ENCODE data around the gene SDK1.

SDK1 gene

DNA sequence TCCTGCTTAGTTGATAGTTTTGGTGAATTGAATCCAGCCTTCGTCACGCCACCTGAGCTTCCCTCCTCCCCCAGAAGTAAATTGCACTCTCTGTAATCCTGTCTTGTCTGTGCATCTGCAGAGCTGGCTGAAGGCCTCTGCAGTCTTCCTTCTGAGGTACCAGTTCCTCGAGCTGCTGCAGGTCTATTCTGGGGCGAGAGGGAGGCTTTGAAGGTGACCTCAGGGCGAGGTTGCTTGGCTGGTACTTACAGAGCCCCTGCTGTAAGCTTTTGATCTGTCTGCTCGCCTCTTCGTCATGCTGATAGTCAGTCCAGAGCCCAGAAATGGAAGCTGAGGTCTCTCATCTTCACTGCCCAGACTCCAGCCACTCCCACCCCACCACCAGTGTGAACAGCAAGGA, 867.5 kb downstream of the SDK1 start:
- TF ChIP-seq, protein P1, sequence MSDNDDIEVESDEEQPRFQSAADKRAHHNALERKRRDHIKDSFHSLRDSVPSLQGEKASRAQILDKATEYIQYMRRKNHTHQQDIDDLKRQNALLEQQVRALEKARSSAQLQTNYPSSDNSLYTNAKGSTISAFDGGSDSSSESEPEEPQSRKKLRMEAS (IDR thresholded peaks at IDR 0.05; ENCODE audit: low read depth, low read length): no peak
- no peak for TF ChIP-seq MYC (IDR thresholded peaks at IDR 0.05; ENCODE audit: low read depth, low read length)
- TF ChIP-seq, protein P2, sequence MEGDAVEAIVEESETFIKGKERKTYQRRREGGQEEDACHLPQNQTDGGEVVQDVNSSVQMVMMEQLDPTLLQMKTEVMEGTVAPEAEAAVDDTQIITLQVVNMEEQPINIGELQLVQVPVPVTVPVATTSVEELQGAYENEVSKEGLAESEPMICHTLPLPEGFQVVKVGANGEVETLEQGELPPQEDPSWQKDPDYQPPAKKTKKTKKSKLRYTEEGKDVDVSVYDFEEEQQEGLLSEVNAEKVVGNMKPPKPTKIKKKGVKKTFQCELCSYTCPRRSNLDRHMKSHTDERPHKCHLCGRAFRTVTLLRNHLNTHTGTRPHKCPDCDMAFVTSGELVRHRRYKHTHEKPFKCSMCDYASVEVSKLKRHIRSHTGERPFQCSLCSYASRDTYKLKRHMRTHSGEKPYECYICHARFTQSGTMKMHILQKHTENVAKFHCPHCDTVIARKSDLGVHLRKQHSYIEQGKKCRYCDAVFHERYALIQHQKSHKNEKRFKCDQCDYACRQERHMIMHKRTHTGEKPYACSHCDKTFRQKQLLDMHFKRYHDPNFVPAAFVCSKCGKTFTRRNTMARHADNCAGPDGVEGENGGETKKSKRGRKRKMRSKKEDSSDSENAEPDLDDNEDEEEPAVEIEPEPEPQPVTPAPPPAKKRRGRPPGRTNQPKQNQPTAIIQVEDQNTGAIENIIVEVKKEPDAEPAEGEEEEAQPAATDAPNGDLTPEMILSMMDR (IDR thresholded peaks at IDR 0.05; ENCODE audit: low read depth, low read length): no peak
- no peak for TF ChIP-seq POLR2A (IDR thresholded peaks at IDR 0.05; ENCODE audit: extremely low read depth, insufficient read length)
- no peak overlapping the region for H3K4me3 ChIP-seq (ENCODE audit: low read depth, low read length)
- DNase-seq (ENCODE audit: low read depth): no peak

DNA sequence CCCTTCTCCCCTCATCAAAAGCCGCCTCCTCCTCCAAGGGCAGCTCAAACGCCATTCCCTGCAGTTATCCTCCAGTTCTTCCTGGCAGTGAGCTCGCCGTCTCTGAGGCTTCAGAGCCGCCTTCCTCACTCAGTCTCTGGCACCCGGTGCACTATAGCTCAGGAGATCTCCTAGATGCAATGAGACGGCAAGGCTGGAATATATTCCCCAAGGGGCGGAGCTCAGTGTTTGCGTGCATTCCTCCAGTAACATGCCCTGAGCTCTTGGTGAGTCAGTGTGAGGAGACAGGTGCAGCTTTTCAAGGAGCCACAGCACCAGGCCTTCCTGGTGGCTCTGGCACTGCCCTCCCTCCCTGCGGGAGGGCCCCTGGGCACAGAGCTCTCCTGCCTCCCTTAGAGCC, 868.4 kb downstream of the SDK1 start:
- no peak for TF ChIP-seq POLR2A (IDR thresholded peaks at IDR 0.05; ENCODE audit: extremely low read depth, insufficient read length)
- no peak overlapping the region for H3K4me3 ChIP-seq (ENCODE audit: low read depth, low read length)
- no peak for DNase-seq (ENCODE audit: low read depth)

DNA sequence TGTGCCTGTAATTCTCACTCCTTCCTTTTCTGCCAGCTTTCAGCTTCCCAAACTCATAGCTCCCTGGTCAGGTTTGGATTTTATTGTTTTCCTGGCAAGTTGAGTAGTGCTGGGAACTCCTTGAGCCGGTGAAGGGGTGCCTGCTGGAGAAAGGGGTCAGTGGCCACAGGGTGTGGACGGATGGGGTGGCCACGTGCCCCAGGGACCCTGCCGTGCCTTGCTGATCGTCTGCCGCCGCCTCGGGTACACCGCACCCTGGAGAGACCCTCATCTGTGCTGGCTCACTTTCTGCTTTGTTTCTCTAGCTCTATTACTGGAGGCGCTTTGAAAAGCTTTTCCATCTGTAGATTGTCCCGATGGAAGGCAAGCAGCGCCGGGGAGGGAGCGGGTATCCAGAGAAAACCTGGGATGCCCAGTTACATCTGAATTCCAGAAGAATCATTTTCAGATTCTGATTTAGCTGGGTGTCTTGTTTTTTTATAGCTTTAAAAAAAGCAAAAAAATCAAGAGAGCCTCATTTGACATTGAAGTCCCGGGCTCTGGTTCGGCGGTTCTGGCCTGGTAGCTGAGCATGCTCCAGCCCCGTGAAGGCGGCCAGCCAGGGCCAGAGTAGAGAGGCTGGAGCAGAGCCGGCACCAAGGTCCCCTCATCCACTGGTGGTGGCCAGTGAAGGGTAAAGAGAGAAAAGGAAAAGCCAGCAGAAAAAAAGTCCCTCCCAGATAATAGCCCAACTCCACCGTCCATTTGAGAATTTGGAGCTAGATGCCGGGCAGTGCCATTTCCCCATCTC, 870.1 kb downstream of the SDK1 start:
- TF ChIP-seq, protein P1 (IDR thresholded peaks at IDR 0.05; ENCODE audit: low read depth, low read length): no peak
- no peak for TF ChIP-seq MYC (IDR thresholded peaks at IDR 0.05; ENCODE audit: low read depth, low read length)
- TF ChIP-seq, protein P2 (IDR thresholded peaks at IDR 0.05; ENCODE audit: low read depth, low read length): no peak
- TF ChIP-seq POLR2A (IDR thresholded peaks at IDR 0.05; ENCODE audit: extremely low read depth, insufficient read length): no peak
- DNase-seq (ENCODE audit: low read depth): no peak
- no peak overlapping the region for H3K4me3 ChIP-seq (ENCODE audit: low read depth, low read length)

DNA sequence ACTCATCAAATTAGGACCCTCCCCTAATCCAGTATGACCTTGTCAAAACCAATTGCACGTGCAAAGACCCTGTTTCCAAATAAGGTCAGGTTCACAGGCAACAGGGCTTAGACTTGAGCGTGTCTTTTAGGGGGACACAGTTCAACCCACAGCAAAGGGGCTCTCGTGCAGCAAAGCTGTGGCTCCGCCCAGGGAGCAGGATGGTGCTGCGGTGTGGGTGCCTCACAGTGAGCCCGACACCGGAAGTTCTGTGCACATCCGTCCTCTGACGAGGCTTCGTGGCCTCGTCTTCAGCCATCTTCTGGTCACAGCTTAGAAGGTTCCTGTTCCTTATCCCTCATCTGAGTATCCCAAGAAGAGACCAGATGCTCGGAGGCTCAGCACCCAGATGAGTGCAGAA, 871.8 kb downstream of the SDK1 start:
- H3K4me3 ChIP-seq (ENCODE audit: low read depth, low read length): no peak overlapping the region
- TF ChIP-seq, protein P2 (IDR thresholded peaks at IDR 0.05; ENCODE audit: low read depth, low read length): no peak
- no peak for TF ChIP-seq POLR2A (IDR thresholded peaks at IDR 0.05; ENCODE audit: extremely low read depth, insufficient read length)
- TF ChIP-seq, protein P1 (IDR thresholded peaks at IDR 0.05; ENCODE audit: low read depth, low read length): no peak

DNA sequence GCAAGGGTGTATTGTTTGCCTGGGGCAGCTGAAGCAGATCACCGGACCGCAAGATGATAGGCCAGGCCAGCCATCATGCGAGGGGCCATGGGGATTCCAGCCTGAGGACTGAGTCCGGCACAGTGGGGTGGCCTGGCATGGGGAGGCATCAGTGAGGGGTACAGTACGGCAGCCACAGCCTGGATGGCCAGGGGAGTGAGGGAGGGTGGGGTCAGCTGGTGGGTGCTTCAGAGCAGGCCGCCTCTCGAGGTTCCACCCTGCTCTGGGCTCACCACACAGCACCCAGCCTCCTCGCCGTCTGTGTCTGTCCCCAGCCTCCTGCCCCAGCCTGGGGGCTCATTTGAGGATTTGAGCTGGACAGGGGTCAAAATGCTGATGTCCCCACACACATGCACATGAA, 872.6 kb downstream of the SDK1 start:
- DNase-seq (ENCODE audit: low read depth): no peak
- no peak overlapping the region for H3K4me3 ChIP-seq (ENCODE audit: low read depth, low read length)
- TF ChIP-seq POLR2A (IDR thresholded peaks at IDR 0.05; ENCODE audit: extremely low read depth, insufficient read length): no peak
- TF ChIP-seq, protein P1 (IDR thresholded peaks at IDR 0.05; ENCODE audit: low read depth, low read length): no peak
- no peak for TF ChIP-seq MYC (IDR thresholded peaks at IDR 0.05; ENCODE audit: low read depth, low read length)
- TF ChIP-seq, protein P2 (IDR thresholded peaks at IDR 0.05; ENCODE audit: low read depth, low read length): no peak

More for the DNA sequence above, 871.8 kb downstream of the SDK1 start:
- DNase-seq (ENCODE audit: low read depth): no peak

DNA sequence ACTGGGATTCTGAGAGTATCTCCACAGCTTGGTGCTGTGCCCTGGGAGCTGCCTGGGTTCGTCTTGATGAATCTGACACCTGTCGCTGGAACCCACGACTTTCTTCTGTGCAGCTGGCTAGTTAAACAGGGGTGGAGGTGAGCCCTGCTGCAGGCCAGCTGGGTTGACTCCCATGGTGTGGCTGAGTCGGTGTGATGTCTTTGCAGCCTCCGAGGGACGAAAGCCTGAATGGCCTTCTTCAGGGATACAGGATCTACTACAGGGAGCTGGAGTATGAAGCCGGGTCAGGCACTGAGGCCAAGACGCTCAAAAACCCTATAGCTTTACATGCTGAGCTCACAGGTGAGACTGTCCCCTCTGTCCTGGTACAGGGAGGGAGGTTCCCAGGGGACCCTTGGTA, 873.0 kb downstream of the SDK1 start:
- TF ChIP-seq MYC (IDR thresholded peaks at IDR 0.05; ENCODE audit: low read depth, low read length) (no peak), POLR2A (IDR thresholded peaks at IDR 0.05; ENCODE audit: extremely low read depth, insufficient read length) (no peak)
- TF ChIP-seq, protein P2 (IDR thresholded peaks at IDR 0.05; ENCODE audit: low read depth, low read length): no peak
- TF ChIP-seq, protein P1 (IDR thresholded peaks at IDR 0.05; ENCODE audit: low read depth, low read length): no peak
- H3K4me3 ChIP-seq (ENCODE audit: low read depth, low read length): no peak overlapping the region
- DNase-seq (ENCODE audit: low read depth): no peak

Measured in NB4 (cell line).